ENCODE results near the gene NOD1.
"Not testable (repeated sequence)": the region's sequence is repeated elsewhere in the genome, so short reads cannot be mapped to it uniquely, and the experiment has no call there.

The NOD1 gene

GRCh38 chr7:30478349-30479201 is at the start of gene NOD1:
Gene NOD1, minus strand, starts transcription at chr7:30478784. Its CDS starts 21,863 bp downstream, at chr7:30456921.
- peak; percentile 75 for DNase-seq

DNA sequence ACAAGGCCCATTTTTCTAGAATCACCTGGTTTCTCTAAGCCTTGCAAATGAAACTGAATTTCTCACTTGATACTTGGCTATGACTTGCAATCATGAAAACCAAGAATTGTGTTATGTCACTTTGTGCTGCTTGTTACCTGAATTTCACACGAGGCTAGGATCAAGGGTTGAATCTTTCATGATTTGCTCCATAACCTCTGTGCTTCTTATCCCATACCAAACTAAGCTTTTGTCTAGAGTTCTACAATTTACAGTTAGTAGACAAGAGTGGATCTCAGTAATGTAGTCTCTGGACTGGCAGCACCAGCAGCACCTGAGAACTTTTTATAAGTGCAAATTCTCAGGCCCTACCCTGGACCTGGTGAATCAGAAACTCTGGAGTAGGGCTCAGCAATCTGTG is 48.7 kb upstream of the NOD1 start:
- not testable (repeated sequence) for DNase-seq

DNA sequence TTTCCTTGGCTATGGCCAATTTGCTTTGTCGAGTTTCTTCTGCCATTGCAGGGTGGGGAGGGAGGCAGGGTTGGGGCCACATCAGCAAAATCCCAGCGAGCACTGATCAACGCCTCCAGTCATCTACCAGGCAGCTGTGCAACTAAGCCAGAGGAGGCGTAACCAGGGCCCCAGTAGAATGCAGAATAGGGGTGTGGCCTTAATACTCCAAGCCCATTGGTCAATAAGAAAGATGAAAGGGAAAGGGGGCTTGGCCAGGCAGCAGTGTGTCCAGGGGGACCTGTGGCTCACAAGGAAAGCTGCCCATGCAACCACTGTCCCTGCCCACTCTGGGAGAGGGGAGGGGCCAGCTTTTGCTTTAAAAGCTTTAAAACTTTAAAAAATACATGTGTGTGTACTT is 47.6 kb upstream of the NOD1 start:
- DNase-seq = no peak

DNA sequence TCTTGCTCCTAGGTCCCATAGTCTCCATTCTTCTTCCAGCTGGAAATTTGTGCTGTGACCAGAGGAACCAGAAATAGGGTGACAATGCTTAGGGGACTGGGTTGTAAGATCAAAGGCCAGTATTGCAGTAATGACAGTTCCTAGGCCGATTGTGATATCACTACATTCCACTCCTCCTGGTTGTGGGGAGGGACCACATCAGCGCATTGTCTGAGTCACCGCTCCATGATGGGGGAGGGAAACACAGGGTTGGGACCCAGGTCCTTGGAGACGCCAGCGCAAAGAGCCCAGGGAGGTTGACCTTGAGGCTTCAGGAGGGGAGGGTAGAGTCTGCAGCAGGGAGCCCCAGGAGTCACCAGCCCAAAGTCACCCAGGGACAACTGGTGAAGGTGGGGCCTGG is 46.8 kb upstream of the NOD1 start:
- DNase-seq = no peak

GRCh38 chr7:30524545-30524944 is 46.0 kb upstream of the NOD1 start:
- no peak for DNase-seq

GRCh38 chr7:30523466-30523865 is 44.9 kb upstream of the NOD1 start:
- no peak for DNase-seq

GRCh38 chr7:30522159-30522558 is 43.6 kb upstream of the NOD1 start:
- DNase-seq = no peak

GRCh38 chr7:30521532-30521931 is 42.9 kb upstream of the NOD1 start:
- DNase-seq = no peak

DNA sequence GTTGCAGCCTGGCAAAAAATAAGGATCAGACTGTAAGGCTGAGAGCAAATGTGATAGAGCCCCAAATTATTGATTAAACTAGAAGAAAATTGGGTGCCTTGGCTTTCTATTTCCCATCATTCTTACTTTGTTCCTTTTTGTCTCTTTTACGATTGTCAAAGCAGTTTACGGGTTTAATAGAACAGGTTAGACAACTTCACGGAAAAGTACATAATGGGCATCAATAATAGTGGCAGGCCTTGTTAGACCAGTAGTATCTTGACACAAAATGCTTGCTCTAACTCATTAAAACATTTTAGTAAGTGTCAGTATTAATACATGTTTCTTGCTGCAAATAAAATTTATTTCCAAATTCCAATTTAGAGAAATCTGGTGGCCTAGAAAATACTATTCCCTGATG is 40.5 kb upstream of the NOD1 start:
- DNase-seq = no peak

GRCh38 chr7:30515761-30516160 is 37.2 kb upstream of the NOD1 start:
- DNase-seq = no peak

- no peak for DNase-seq
Measured at GRCh38 chr7:30514776-30515175, 36.2 kb upstream of the NOD1 start.

DNA sequence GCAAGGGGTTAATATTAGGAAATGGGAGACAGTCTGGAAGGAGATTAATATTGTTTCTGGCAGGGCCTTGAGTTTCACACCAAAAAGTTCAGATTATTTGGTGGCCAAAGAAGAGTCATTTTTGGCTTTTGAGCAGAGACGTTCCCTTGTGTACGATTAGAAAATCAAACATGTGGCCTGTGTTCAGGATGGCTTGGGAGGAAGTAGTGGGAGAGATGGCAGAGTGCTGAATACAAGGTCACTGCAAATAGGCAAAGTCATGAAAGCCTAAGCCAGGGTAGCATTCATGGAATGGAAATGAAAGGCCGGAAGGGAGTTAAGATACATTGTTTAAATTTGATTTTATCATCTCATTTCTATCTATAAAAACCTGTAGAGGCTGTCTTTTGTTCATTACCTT is 35.6 kb upstream of the NOD1 start:
- DNase-seq = no peak

- DNase-seq = no peak
Measured at GRCh38 chr7:30513762-30514161, 35.2 kb upstream of the NOD1 start.

DNA sequence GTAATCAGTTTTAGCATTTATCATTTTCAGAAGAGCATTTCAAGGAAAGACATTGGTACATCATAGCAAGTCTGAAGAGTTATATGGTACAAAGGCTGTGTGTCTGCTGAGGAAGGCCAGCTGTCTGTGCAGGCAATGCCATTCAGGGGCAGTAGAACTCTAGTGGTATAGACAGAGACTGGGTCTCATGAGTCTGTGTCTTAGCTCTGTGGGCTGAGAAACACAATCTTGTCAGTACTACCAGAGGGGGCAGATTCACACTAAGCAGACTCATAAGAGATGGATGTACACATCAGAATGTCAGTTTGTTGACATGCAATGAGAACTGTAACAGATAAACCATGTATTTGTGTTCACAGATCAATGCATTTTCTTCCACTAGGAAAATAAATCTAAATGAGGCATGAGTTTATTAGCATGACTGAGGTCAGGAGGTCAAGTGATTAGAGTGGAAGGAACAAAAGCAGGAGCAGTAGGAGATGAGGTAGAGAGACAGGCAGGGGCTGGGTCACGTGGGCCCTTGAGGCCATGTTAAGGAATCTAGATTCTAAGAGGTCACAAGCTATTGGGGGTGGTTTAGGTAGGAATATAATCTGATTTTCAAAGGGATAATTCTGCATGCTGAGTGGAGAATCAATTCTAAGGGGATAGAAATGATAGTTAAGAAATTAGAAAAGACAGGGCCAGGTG is 33.5 kb upstream of the NOD1 start:
- DNase-seq = no peak

DNA sequence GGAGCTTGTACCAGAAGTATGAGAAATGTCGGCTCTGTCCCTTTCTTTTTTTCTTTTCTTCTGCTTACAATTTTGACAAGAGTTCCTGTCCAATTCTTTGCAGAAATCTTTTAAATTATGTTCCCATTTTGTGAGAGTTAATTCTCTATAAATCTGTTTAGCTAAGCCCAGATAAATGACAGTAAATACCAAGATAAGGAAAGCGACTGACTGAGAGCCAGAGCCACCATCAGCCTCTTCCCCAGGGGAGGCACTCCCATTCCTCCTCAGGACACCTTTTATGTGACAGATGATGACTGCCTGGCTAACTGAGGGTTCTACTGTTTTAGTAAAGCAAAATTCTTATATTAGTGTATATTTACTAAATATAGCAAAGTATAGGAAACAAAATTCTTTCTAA is 32.9 kb upstream of the NOD1 start:
- DNase-seq = no peak

DNA sequence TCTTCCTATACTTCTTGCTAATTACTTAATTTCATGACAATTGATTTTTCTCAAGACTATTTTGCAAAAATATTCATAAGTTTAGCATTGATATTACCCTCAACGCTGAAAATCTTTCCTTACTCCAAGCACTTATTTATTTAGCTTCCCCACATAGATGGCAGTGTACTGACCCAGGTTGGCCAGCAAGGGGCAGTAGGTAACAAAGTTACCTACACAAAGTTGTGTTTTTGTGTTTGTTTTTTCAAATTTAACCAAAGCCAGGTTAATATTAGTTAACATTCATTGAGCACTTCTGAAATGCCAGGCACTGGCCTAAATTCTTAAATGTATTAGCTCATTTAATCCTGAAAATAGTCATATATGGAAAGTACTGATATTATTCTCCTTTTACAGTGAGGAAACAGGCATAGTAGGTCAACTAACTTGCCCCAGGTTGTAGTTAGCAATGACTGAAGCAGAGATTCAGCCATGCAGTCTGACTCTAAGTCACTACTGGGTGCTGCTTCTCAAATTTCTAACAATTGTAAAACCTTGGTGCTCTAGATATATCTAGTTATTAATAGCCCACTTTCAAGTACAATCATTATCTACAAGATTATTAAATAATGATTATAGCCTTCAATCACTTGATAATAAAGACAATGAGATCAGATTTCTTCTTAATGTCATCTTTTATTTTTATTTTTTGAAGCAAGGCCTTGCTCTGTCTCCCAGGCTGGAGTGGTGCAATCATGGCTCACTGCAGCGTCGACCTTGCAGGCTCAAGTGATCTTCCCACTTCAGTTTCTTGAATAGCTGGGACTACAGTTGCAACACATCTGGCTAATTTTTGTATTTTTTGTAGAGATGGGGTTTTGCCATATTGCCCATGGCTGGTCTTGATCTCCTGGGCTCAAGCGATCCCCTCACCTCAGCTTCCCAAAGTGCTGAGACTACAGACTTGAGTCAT is 31.8 kb upstream of the NOD1 start:
- no peak for DNase-seq

DNA sequence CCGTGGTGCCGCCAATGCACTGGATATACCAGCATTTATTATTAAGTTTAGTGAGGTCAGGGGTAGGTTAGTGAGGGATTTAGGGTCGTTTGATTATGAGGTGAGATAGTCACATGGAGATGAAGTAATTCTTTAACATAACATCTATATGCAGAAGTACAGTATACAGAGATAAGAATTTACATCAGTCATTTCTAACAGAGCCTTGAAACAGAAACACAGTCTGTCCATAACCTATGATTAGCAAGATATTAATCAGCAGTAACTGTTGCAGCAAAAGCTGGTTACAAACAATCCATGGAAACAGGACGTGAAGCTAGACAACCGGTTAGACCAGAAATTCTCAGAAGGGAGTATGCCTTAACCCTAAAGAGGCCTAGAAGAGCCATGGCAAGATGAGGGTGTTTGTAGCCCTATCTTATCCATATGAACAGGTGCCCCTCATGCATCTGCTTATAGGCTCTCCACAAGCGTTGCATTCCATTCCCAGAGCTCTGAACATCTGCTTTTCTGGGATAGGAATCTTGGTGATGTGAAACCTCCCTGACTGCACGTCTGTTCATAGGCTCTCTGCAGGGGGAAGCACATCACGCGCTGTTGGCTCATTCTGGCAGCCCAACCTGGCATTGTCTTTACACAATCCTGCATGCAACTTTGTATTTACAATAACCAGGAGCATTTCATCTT is 30.7 kb upstream of the NOD1 start:
- not testable (repeated sequence) for DNase-seq

DNA sequence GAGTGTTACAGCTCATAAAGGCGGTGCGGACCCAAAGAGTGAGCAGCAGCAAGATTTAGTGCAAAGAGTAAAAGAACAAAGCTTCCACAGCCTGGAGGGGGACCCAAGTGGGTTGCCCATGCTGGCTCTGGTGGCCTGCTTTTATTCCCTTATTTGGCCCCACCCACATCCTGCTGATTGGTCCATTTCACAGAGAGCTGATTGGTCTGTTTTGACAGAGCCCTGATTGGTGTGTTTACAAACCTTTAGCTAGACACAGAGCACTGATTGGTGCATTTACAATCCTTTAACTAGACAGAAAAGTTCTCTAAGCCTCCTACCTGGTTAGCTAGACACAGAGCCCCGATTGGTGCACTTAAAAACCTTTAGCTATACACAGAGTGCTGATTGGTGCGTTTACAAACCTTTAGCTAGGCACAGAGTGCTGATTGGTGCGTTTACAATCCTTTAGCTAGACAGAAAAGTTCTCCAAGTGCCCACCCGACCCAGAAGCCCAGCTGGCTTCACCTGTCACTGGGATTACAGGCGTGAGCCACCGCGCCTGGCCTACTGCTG is 28.8 kb upstream of the NOD1 start:
- not testable (repeated sequence) for DNase-seq

GRCh38 chr7:30505174-30505697 is 26.7 kb upstream of the NOD1 start:
- DNase-seq = no peak

GRCh38 chr7:30504301-30505173 is 26.0 kb upstream of the NOD1 start, which contains the start of gene GGCT:
Gene GGCT, minus strand, starts transcription at chr7:30504829. Its CDS starts 120 bp downstream, at chr7:30504709.
- DNase-seq = peak; percentile 97

All from GDM1 (cell line).